ENCODE measurements around the gene MSN.

- TF ChIP-seq CTCF (CRISPR knock-in tag; IDR thresholded peaks at IDR 0.05): no peak
- no peak for TF ChIP-seq ARHGAP35 (CRISPR knock-in tag; IDR thresholded peaks at IDR 0.05; ENCODE audit: borderline replicate concordance)
- TF ChIP-seq TFDP2 (CRISPR knock-in tag; IDR thresholded peaks at IDR 0.05): no peak
- no peak for TF ChIP-seq ZNF879 (CRISPR knock-in tag; IDR thresholded peaks at IDR 0.05)
- TF ChIP-seq MIER2 (CRISPR knock-in tag; IDR thresholded peaks at IDR 0.05): no peak
- TF ChIP-seq ZNF83 (CRISPR knock-in tag; IDR thresholded peaks at IDR 0.05; ENCODE audit: borderline replicate concordance): no peak
- TF ChIP-seq EHMT2 (IDR thresholded peaks at IDR 0.05; ENCODE audit: borderline replicate concordance, low read depth, low read length): no peak
- TF ChIP-seq JARID2 (CRISPR knock-in tag; IDR thresholded peaks at IDR 0.05; ENCODE audit: insufficient replicate concordance): no peak
- TF ChIP-seq TAF1 (CRISPR knock-in tag; IDR thresholded peaks at IDR 0.05): no peak
These were observed 33.6 kb upstream of the MSN start for GRCh38 chrX:65633826-65634225.

Measured in HepG2 (cell line).